Uterus (tissue), 2 donors: ENCODE measurements around the gene DMAP1.

Experiments
- POLR2A ChIP-seq, 2 donors: fragments of 450-650 bp; IDR thresholded peaks; one replicate each; pipeline ENCODE4 v1.6.1; 2016; ENCODE audit warnings: antibody characterized with exemption in 2 of 2, mild to moderate bottlenecking in 1 of 2, moderate library complexity in 1 of 2
- TF ChIP-seq, protein P1 (sequence below), 4 experiments: fragments of 200-600 bp in 2 of 4; fragments of 450-650 bp in 2 of 4; sonication (generic) in 2 of 4; IDR thresholded peaks; one replicate each; pipeline ENCODE4 v1.5.1; 2016 to 2019; ENCODE audit warnings: antibody characterized with exemption in 4 of 4, mild to moderate bottlenecking in 2 of 4, moderate library complexity in 1 of 4

DNA sequence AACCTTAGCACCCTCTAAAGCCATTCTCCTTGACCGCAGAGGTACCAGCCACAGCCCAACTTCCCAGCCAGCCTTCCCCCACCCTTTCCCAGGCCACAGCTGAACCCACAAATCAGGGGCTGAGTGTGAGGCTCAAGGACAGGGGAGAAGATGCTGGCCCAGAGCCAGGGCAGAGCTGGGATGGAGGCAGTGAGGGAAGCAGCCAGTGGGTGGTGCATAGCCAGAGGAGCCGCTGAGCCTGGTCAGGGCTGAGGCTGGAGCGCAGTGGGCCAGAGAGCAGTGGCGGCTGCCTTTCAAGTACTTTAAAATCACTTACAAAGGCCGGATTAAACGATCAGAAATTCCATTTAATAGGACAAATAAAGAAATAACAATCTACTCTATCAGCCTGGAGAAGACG is 36.3 kb downstream of the DMAP1 start:
- TF ChIP-seq, protein P1, sequence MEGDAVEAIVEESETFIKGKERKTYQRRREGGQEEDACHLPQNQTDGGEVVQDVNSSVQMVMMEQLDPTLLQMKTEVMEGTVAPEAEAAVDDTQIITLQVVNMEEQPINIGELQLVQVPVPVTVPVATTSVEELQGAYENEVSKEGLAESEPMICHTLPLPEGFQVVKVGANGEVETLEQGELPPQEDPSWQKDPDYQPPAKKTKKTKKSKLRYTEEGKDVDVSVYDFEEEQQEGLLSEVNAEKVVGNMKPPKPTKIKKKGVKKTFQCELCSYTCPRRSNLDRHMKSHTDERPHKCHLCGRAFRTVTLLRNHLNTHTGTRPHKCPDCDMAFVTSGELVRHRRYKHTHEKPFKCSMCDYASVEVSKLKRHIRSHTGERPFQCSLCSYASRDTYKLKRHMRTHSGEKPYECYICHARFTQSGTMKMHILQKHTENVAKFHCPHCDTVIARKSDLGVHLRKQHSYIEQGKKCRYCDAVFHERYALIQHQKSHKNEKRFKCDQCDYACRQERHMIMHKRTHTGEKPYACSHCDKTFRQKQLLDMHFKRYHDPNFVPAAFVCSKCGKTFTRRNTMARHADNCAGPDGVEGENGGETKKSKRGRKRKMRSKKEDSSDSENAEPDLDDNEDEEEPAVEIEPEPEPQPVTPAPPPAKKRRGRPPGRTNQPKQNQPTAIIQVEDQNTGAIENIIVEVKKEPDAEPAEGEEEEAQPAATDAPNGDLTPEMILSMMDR (IDR thresholded peaks at IDR 0.05): no peak
- TF ChIP-seq POLR2A (IDR thresholded peaks at IDR 0.05): no peak
